Parietal lobe (tissue), 1 donor: ENCODE results near the gene CP. TPM values are rescaled to one million over a fixed set of nuclear protein-coding genes. Genes with fewer than 3 reads are reported as not detected.

Experiments used
- total RNA-seq: library from RNA; depleted of rRNA; stranded (reverse); fragments of >200 nt; gene quantifications from one replicate; pipeline ENCODE4 v1.2.3, GENCODE V29; 2014

The CP gene
- total RNA-seq = 0.94 TPM

GRCh38 chr3:149221783-149222517 lies at the start of gene CP:
Gene CP, minus strand, starts transcription at chr3:149221829. Its CDS starts 37 bp downstream, at chr3:149221792.

GRCh38 chr3:149129326-149130205 lies 92.1 kb downstream of the CP start, which contains the start of gene HPS3:
Gene HPS3, plus strand, starts transcription at chr3:149129638. Its CDS starts 86 bp downstream, at chr3:149129724.

Other genes starting within 250 kb of the CP start
- 5.6 TPM for gene GYG1, start 230.3 kb downstream of the CP start, total RNA-seq
- 134 TPM for gene HLTF, start 135.3 kb downstream of the CP start, total RNA-seq
- gene HPS3, start 92.2 kb downstream of the CP start, total RNA-seq = 35.4 TPM
- 3.8 TPM for gene TM4SF18, start 111.8 kb upstream of the CP start, total RNA-seq
- gene TM4SF1, start 155.8 kb upstream of the CP start, total RNA-seq = 8.1 TPM